Measurements from ENCODE around the gene APOD.

- TF ChIP-seq, protein P1, sequence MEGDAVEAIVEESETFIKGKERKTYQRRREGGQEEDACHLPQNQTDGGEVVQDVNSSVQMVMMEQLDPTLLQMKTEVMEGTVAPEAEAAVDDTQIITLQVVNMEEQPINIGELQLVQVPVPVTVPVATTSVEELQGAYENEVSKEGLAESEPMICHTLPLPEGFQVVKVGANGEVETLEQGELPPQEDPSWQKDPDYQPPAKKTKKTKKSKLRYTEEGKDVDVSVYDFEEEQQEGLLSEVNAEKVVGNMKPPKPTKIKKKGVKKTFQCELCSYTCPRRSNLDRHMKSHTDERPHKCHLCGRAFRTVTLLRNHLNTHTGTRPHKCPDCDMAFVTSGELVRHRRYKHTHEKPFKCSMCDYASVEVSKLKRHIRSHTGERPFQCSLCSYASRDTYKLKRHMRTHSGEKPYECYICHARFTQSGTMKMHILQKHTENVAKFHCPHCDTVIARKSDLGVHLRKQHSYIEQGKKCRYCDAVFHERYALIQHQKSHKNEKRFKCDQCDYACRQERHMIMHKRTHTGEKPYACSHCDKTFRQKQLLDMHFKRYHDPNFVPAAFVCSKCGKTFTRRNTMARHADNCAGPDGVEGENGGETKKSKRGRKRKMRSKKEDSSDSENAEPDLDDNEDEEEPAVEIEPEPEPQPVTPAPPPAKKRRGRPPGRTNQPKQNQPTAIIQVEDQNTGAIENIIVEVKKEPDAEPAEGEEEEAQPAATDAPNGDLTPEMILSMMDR (conservative IDR thresholded peaks at IDR 0.05), result no peak
- no peak for TF ChIP-seq EZH2 (IDR thresholded peaks at IDR 0.05; ENCODE audit: low read depth)
These were observed 44.3 kb downstream of the APOD start for GRCh38 chr3:195539479-195539878.

All from PC-9 (cell line).